ENCODE results near the gene TPD52L1. TPM values are rescaled to one million over a fixed set of nuclear protein-coding genes. Genes with fewer than 3 reads are reported as not detected.

TPD52L1 gene
- total and polyA plus RNA-seq, 2 experiments from 2014 or later, result 22.8 to 24.0 TPM

DNA sequence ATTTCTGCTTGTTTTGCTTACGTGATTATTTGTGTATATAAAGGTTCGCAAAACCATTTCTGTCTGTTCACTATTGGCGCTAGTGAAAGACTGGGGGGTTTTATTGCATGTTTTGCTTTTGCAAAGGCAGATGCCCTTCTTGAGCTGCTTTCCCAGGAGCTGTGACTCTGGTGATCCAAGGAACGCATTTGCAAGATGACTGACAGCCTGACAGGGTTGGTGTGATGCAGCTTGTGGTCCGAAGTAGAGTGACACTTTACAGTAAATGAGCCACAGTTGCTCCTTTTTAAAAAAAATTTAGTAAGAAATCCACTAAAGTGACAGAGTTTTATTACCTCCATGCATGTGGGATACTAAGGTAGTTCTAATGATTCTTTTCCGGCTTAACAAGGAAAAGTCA is 73.7 kb downstream of the TPD52L1 start:
- Mint-ChIP-seq H3K27ac (no peak overlapping the region), H3K4me1 (peaks cover 13% of the 10 kb centered on the region; the same call in 2 of the 3 replicates)
- no peak for DNase-seq (ENCODE audit: low spot score)

More for the DNA sequence above, 73.7 kb downstream of the TPD52L1 start:
- H3K4me1 ChIP-seq (ENCODE audit: insufficient read depth), result no peaks in the 10 kb centered on the region
- Mint-ChIP-seq H3K4me3 (no peak overlapping the region), H3K9me3 (no peaks in the 10 kb centered on the region), H3K27me3 (ENCODE audit: insufficient read depth, low read depth, poor library complexity) (no peaks in the 10 kb centered on the region), H3K36me3 (ENCODE audit: low read depth) (no peaks in the 10 kb centered on the region)
- H3K4me3 ChIP-seq, result no peak overlapping the region
- ATAC-seq, result no peak
- H3K27ac ChIP-seq (ENCODE audit: low read depth), result no peak overlapping the region
- H3K27me3 ChIP-seq (ENCODE audit: insufficient read depth), result no peaks in the 10 kb centered on the region
- no peaks in the 10 kb centered on the region for H4K20me1 ChIP-seq (replicated peaks; ENCODE audit: insufficient read depth)
- H3K4me2 ChIP-seq, result no peak overlapping the region
- TF ChIP-seq POLR2AphosphoS5 (IDR thresholded peaks at IDR 0.05; ENCODE audit: low read depth) (no peak), STAT1 (IDR thresholded peaks at IDR 0.05; ENCODE audit: unreplicated experiment) (no peak), CREB1 (CRISPR knock-in tag; IDR thresholded peaks at IDR 0.05; ENCODE audit: low read depth) (no peak), EZH2 (IDR thresholded peaks at IDR 0.05; ENCODE audit: low read depth, unreplicated experiment) (no peak), ZNF331 (CRISPR knock-in tag; IDR thresholded peaks at IDR 0.05; ENCODE audit: low read depth) (no peak), ETS1 (IDR thresholded peaks at IDR 0.05) (no peak), ZNF114 (CRISPR knock-in tag; IDR thresholded peaks at IDR 0.05) (no peak), EZH2phosphoT487 (IDR thresholded peaks at IDR 0.05; ENCODE audit: unreplicated experiment) (no peak), JUNB (IDR thresholded peaks at IDR 0.05; ENCODE audit: unreplicated experiment) (no peak), NANOG (IDR thresholded peaks at IDR 0.05; ENCODE audit: borderline replicate concordance) (no peak)
- TF ChIP-seq, protein P1, sequence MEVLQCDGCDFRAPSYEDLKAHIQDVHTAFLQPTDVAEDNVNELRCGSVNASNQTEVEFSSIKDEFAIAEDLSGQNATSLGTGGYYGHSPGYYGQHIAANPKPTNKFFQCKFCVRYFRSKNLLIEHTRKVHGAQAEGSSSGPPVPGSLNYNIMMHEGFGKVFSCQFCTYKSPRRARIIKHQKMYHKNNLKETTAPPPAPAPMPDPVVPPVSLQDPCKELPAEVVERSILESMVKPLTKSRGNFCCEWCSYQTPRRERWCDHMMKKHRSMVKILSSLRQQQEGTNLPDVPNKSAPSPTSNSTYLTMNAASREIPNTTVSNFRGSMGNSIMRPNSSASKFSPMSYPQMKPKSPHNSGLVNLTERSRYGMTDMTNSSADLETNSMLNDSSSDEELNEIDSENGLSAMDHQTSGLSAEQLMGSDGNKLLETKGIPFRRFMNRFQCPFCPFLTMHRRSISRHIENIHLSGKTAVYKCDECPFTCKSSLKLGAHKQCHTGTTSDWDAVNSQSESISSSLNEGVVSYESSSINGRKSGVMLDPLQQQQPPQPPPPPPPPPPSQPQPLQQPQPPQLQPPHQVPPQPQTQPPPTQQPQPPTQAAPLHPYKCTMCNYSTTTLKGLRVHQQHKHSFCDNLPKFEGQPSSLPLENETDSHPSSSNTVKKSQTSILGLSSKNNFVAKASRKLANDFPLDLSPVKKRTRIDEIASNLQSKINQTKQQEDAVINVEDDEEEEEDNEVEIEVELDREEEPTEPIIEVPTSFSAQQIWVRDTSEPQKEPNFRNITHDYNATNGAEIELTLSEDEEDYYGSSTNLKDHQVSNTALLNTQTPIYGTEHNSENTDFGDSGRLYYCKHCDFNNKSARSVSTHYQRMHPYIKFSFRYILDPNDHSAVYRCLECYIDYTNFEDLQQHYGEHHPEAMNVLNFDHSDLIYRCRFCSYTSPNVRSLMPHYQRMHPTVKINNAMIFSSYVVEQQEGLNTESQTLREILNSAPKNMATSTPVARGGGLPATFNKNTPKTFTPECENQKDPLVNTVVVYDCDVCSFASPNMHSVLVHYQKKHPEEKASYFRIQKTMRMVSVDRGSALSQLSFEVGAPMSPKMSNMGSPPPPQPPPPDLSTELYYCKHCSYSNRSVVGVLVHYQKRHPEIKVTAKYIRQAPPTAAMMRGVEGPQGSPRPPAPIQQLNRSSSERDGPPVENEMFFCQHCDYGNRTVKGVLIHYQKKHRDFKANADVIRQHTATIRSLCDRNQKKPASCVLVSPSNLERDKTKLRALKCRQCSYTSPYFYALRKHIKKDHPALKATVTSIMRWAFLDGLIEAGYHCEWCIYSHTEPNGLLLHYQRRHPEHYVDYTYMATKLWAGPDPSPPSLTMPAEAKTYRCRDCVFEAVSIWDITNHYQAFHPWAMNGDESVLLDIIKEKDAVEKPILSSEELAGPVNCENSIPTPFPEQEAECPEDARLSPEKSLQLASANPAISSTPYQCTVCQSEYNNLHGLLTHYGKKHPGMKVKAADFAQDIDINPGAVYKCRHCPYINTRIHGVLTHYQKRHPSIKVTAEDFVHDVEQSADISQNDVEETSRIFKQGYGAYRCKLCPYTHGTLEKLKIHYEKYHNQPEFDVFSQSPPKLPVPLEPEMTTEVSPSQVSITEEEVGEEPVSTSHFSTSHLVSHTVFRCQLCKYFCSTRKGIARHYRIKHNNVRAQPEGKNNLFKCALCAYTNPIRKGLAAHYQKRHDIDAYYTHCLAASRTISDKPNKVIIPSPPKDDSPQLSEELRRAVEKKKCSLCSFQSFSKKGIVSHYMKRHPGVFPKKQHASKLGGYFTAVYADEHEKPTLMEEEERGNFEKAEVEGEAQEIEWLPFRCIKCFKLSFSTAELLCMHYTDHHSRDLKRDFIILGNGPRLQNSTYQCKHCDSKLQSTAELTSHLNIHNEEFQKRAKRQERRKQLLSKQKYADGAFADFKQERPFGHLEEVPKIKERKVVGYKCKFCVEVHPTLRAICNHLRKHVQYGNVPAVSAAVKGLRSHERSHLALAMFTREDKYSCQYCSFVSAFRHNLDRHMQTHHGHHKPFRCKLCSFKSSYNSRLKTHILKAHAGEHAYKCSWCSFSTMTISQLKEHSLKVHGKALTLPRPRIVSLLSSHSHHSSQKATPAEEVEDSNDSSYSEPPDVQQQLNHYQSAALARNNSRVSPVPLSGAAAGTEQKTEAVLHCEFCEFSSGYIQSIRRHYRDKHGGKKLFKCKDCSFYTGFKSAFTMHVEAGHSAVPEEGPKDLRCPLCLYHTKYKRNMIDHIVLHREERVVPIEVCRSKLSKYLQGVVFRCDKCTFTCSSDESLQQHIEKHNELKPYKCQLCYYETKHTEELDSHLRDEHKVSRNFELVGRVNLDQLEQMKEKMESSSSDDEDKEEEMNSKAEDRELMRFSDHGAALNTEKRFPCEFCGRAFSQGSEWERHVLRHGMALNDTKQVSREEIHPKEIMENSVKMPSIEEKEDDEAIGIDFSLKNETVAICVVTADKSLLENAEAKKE (CRISPR knock-in tag; IDR thresholded peaks at IDR 0.05), result no peak
- TF ChIP-seq, protein P2, sequence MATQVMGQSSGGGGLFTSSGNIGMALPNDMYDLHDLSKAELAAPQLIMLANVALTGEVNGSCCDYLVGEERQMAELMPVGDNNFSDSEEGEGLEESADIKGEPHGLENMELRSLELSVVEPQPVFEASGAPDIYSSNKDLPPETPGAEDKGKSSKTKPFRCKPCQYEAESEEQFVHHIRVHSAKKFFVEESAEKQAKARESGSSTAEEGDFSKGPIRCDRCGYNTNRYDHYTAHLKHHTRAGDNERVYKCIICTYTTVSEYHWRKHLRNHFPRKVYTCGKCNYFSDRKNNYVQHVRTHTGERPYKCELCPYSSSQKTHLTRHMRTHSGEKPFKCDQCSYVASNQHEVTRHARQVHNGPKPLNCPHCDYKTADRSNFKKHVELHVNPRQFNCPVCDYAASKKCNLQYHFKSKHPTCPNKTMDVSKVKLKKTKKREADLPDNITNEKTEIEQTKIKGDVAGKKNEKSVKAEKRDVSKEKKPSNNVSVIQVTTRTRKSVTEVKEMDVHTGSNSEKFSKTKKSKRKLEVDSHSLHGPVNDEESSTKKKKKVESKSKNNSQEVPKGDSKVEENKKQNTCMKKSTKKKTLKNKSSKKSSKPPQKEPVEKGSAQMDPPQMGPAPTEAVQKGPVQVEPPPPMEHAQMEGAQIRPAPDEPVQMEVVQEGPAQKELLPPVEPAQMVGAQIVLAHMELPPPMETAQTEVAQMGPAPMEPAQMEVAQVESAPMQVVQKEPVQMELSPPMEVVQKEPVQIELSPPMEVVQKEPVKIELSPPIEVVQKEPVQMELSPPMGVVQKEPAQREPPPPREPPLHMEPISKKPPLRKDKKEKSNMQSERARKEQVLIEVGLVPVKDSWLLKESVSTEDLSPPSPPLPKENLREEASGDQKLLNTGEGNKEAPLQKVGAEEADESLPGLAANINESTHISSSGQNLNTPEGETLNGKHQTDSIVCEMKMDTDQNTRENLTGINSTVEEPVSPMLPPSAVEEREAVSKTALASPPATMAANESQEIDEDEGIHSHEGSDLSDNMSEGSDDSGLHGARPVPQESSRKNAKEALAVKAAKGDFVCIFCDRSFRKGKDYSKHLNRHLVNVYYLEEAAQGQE (IDR thresholded peaks at IDR 0.05; ENCODE audit: unreplicated experiment), result no peak
- TF ChIP-seq, protein P3, sequence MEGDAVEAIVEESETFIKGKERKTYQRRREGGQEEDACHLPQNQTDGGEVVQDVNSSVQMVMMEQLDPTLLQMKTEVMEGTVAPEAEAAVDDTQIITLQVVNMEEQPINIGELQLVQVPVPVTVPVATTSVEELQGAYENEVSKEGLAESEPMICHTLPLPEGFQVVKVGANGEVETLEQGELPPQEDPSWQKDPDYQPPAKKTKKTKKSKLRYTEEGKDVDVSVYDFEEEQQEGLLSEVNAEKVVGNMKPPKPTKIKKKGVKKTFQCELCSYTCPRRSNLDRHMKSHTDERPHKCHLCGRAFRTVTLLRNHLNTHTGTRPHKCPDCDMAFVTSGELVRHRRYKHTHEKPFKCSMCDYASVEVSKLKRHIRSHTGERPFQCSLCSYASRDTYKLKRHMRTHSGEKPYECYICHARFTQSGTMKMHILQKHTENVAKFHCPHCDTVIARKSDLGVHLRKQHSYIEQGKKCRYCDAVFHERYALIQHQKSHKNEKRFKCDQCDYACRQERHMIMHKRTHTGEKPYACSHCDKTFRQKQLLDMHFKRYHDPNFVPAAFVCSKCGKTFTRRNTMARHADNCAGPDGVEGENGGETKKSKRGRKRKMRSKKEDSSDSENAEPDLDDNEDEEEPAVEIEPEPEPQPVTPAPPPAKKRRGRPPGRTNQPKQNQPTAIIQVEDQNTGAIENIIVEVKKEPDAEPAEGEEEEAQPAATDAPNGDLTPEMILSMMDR (conservative IDR thresholded peaks at IDR 0.05; ENCODE audit: low read depth in 2 of 2), result no peak
- no peak overlapping the region for H2AFZ ChIP-seq
- no peaks in the 10 kb centered on the region for H3K9me2 ChIP-seq (ENCODE audit: insufficient read depth)
- H3K36me3 ChIP-seq (ENCODE audit: insufficient read depth), result no peaks in the 10 kb centered on the region
- H3K79me2 ChIP-seq (replicated peaks; ENCODE audit: insufficient read depth), result no peaks in the 10 kb centered on the region
- H3F3A ChIP-seq (replicated peaks; ENCODE audit: low read depth), result no peaks in the 10 kb centered on the region

Measured in GM23338 (cell line).